ENCODE data around the gene AGPAT2.

AGPAT2 gene

GRCh38 chr9:136625101-136626065 lies 61.9 kb downstream of the AGPAT2 start:
- peak; percentile 96 for DNase-seq (ENCODE audit: low spot score)

- no peak for DNase-seq (ENCODE audit: low spot score)
Observed at GRCh38 chr9:136624184-136624951, 62.9 kb downstream of the AGPAT2 start.

GRCh38 chr9:136623842-136624183 lies 63.4 kb downstream of the AGPAT2 start:
- DNase-seq (ENCODE audit: low spot score): no peak

Measured in HuH-7.5 (cell line).